H4 (cell line): ENCODE measurements around the gene CCNC. TPM values are rescaled to one million over a fixed set of nuclear protein-coding genes. Genes with fewer than 3 reads are reported as not detected.

Experiments
- DNase-seq: peaks from one replicate; pipeline ENCODE4 v3.0.0-alpha.2; 2015; ENCODE audit warnings: low spot score
- total RNA-seq: library from RNA; depleted of rRNA; stranded (reverse); fragments of >200 nt; shearing (Covaris generic); gene quantifications from 2 replicates; pipeline ENCODE4 v1.2.3, GENCODE V29; 2014; rRNA removed

Gene CCNC
- total RNA-seq, 1 experiment from 2014 or later: 77.1 TPM

GRCh38 chr6:99548706-99549105, 19.8 kb downstream of the CCNC start:
- no peak for DNase-seq

GRCh38 chr6:99547526-99547925, 20.9 kb downstream of the CCNC start:
- DNase-seq: no peak

- no peak for DNase-seq
Measured at GRCh38 chr6:99545442-99545841, 23.0 kb downstream of the CCNC start.

GRCh38 chr6:99543968-99544367, 24.5 kb downstream of the CCNC start:
- no peak for DNase-seq

DNA sequence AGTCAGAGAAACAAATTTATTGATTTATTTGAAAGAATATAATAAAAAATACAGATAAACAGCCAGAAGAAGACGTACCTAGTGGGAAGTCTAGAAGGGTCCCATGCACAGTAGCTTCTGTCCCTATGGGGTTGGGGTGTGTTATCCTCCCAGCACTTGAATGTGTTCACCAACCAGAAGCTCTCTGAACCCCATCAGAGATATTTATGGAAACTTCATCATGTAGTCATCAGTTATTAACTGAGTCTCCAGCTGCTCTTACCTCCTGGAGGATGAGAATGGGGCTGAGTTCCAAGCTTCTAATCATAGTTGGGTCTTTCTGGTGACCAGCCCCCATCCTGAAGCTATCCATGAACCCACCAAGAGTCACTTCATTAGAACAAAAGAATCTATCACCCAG, 37.8 kb downstream of the CCNC start:
- no peak for DNase-seq

DNA sequence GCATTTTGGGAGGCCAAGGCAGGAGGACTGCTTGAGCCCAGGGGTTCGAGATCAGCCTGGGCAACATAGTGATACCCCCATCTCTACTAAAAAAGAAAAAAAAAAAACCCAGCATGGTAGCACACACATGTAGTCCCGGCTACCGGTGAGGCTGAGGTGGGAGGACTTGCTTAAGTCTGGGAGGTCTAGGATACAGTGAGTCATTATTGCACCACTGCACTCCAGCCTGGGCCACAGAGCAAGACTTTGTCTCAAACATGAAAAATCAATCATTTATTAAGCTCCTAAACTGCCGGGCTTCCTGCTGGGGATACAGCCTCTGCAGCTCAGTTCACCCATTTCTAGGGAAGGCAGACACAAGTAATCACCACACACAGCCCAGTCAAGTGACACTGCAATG, 45.9 kb downstream of the CCNC start:
- DNase-seq: no peak

- peak; percentile 6 for DNase-seq
Measured at GRCh38 chr6:99521633-99522151, 46.8 kb downstream of the CCNC start.

- peak; percentile 70 for DNase-seq
Measured at GRCh38 chr6:99520855-99521632, 47.4 kb downstream of the CCNC start.

DNA sequence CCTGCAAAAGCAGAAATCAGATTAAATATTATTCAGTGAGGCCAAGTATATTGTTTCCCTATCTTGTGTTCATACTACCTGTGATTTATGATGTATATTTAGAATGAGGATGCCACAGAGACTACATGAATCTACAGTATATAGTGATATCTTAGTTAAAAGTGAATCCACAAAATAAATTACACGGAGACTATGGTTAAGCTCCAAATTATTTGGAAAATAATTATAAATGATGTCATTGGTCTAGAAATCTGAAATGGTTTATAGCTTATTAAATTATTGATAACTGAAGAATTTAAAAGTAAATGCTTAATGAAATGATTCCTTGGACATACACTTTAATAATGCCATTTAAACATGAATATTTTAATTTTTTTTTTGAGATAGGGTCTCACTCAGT, 49.0 kb downstream of the CCNC start:
- DNase-seq: no peak

DNA sequence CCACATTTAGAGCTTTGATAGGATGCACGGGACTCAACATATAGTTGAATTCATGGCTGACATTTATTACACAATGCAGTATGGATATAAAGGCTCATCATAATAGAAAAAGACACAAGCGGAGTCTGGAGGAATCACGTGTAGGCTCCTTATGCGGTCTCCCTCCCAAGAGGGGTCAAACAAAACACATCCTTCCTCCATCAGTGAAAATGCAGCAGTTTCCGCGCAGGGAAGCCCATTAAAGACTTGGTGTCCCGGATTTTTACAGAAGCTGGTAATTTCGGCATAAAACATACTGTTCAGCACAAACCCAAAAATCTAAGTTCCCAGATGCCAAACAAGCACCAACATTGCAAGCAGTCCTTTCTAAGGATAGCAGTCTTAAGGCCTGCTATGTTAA, 54.4 kb downstream of the CCNC start:
- no peak for DNase-seq

DNA sequence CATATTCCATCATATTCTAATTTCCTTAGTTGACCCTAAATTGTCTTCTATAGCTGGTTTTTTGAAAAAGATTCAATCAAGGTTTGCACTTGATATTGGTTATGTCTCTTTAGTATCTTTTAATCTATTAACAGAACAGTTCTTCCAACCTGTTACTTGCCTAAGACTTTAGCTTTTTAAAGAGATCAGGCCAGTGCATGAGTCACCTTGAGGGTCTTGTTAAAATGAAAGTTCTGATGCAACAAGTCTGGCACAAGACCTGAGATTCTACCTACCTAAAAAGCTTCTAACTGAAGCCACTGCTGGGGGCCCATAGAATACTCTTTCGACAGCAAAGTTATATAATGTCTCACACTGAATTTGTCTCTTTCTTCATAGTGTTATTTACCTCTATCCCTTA, 56.4 kb downstream of the CCNC start:
- no peak for DNase-seq

DNA sequence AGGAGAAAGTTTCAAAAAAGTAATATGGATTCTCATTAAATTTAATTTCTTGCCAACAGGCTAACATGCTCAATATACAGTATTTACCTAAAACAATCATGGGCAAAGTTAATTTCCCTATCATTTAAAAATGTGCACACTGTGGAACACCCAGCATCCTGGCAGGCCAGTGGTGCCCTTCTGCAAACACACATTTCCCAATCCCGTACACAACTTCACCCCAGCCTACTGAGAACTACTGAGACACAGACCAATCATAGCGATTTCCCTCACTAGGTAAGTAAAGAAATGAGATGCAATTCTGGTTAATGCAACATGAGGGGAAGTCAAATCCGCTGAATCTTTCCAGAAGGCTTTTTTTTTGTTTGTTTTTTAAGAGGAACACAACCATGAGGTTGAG, 60.8 kb downstream of the CCNC start:
- DNase-seq: no peak

GRCh38 chr6:99501762-99502161, 66.7 kb downstream of the CCNC start:
- no peak for DNase-seq

DNA sequence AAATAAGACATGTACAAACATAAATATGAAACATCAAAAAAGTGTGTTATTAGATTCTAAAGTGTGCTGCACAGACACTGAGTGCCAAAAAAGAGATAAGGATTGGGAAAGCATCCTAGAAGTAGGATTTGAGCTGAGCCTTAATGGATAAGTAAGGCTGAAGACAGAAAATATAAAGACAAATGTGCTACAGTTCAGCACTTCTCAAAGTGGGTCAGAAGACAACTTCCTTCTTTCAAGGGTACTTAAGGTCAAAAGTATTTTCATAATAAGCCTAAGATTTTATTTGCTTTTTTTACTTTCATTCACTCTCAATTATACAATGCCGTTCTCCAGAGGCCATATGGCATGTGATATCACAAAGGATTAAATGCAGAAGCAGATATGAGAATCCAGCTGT, 70.0 kb downstream of the CCNC start:
- DNase-seq: no peak

- DNase-seq: no peak
Measured at GRCh38 chr6:99495466-99495865, 73.0 kb downstream of the CCNC start.

Other genes with a start within 250 kb of the CCNC start
- gene FAXC, start 219.0 kb downstream of the CCNC start, total RNA-seq: 6.0 and 13.0 TPM in 2 replicates
- 19.0 and 21.5 TPM in 2 replicates for gene COQ3, start 174.5 kb downstream of the CCNC start, total RNA-seq
- 22.4 and 22.9 TPM in 2 replicates for gene PNISR, start 143.4 kb downstream of the CCNC start, total RNA-seq
- gene USP45, start 53.2 kb downstream of the CCNC start, total RNA-seq: 5.6 and 7.7 TPM in 2 replicates
- gene PRDM13, start 38.2 kb upstream of the CCNC start, total RNA-seq: not detected in 2 replicates